HS-5 (cell line): Measurements from ENCODE around the gene TYW1.
"Not testable (repeated sequence)": the region's sequence is repeated elsewhere in the genome, so short reads cannot be mapped to it uniquely, and the experiment has no call there.

ENCODE experiments used
- DNase-seq: peaks from one replicate; pipeline ENCODE4 v3.0.0-alpha.2; 2012; ENCODE audit warnings: low read depth

Gene TYW1

GRCh38 chr7:67257779-67258178, 261.1 kb downstream of the TYW1 start:
- DNase-seq: not testable (repeated sequence)

- DNase-seq: not testable (repeated sequence)
These were observed 262.7 kb downstream of the TYW1 start for GRCh38 chr7:67259363-67259762.

- DNase-seq: not testable (repeated sequence)
These were observed 263.5 kb downstream of the TYW1 start for GRCh38 chr7:67260166-67260586.

- not testable (repeated sequence) for DNase-seq
These were observed 267.4 kb downstream of the TYW1 start for GRCh38 chr7:67264000-67264399.

GRCh38 chr7:67266070-67266469, 269.4 kb downstream of the TYW1 start:
- not testable (repeated sequence) for DNase-seq

- no peak for DNase-seq
These were observed 271.3 kb downstream of the TYW1 start for GRCh38 chr7:67267914-67268313.

DNA sequence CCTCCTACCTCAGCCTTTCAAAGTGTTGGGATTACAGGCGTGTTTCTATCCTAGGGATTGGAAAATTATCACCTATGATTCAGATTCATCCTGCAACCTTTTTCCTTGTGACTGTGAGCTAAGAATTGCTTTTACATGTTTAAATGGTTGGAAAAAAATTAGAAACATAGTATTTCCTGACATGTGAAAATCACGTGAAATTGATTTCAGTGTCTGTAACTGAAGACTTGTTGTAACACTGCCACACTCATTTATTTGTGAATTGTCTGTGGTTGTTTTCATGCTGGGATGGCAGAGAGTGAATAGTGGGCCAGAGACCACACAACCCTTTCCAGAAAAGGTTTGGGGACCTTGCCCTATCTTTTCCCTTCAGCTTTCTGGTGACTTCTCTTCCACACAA, 273.3 kb downstream of the TYW1 start:
- not testable (repeated sequence) for DNase-seq
